Activated CD4-positive, alpha-beta T cell treated with anti-CD3 and anti-CD28 coated beads, Interleukin-2, amount 50 U/mL, for 1 hour (primary cell): ENCODE results near the gene CSNK1G1.
"Not testable (repeated sequence)": the region's sequence is repeated elsewhere in the genome, so short reads cannot be mapped to it uniquely, and the experiment has no call there.

Experiments
- DNase-seq: peaks from one replicate; pipeline ENCODE4 v3.0.0-alpha.2; 2020

The CSNK1G1 gene

GRCh38 chr15:64285871-64286270, 70.1 kb downstream of the CSNK1G1 start:
- DNase-seq, result no peak

DNA sequence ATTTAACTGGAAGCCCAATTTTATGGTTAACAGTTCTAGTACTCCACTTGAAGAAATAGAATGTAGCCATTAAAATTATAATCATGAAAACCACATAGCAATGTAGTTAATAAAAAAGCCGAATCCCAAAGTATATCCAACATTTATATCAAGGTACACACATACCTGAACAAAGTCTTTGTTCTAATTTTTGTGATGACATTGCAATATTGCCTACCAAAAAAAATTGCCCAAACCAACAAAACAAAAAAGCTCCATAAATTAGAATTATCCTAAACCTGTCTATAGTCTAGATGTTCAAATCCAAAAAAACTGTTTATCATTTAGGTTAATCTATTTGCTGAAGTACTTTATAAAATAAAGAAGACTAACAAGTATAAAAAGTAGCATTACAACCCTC, 70.8 kb downstream of the CSNK1G1 start:
- DNase-seq, result no peak

DNA sequence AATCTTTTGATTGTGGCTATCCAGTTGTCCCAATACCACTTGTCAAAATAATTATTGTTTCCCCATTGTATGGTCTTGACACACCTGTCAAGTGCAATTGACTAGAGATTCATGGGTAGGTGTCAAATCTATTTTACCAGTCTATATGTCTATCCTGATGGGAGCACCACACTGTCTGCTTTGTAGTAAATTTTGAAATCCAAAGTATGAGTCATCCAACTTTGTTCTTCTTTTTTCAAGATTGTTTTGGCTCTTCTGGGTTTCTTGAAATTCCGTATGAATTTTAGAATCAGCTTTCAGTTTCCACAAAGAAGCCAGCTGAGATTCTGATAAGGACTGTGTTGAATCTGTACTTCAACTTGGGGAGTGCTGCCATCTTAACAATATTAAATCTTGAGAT, 71.9 kb downstream of the CSNK1G1 start:
- no peak for DNase-seq

DNA sequence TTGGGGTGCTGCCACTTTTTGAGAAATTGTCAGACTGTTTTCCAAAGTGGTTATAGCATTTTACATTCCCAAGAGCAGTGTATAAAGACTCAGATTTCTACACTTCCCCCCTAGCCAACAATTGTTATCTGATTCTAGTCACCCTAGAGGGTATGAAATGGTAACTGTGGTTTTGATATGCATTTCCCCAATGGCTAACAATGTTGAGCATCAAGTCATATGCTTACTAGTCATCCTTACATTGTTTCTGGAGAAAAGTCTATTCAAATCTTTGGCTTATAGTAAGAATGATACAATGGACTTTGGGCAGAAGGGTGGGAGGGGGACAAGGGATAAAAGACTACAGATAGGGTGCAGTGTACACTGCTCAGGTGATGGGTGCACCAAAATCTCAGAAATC, 73.3 kb downstream of the CSNK1G1 start:
- no peak for DNase-seq

DNA sequence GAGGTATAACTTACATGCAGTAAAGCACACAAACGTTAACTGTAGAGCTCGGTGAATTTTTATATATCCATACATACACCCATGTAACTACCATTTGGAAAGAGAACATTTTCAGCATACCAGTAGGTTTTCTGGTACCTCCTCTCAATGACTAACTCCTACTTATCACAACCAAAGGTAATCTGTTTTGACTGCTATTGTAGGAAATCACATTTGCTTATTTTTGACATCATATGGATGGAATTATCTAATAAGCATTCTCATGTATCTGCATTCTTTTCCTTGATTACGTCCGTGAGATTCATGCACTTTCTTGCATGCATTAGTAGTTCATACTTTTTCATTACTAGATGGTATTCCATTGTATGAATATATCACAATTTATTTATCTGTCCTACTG, 76.8 kb downstream of the CSNK1G1 start:
- DNase-seq, result no peak

GRCh38 chr15:64275934-64276333, 80.0 kb downstream of the CSNK1G1 start:
- no peak for DNase-seq

DNA sequence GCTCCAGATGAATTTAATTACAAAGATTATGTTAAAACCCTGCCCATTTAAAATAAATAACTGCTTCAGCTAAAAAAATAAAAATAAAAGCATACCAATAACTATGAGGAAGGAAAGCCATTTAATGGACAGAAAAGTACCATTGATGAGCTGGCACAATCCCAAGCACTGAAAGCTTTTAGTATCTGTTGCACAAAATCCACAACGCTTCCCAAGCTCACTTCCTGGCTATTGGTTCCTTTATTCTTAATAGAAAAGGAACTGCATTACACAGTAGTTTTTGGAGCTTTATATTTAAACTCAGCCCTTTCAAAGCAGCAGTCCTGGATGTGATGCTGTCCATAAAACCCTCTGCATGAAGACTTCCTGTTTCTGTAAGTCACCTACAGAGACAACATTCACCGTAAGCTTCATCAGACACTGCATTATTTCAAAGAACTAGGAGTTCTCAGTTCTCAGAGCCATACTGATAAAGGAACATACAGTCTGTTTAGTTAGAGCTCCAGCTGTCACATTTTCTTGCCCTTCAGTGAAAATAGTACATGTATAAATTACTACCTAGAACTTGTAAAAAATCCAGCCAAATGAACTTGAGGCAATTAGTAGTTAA, 81.5 kb downstream of the CSNK1G1 start:
- DNase-seq, result no peak

DNA sequence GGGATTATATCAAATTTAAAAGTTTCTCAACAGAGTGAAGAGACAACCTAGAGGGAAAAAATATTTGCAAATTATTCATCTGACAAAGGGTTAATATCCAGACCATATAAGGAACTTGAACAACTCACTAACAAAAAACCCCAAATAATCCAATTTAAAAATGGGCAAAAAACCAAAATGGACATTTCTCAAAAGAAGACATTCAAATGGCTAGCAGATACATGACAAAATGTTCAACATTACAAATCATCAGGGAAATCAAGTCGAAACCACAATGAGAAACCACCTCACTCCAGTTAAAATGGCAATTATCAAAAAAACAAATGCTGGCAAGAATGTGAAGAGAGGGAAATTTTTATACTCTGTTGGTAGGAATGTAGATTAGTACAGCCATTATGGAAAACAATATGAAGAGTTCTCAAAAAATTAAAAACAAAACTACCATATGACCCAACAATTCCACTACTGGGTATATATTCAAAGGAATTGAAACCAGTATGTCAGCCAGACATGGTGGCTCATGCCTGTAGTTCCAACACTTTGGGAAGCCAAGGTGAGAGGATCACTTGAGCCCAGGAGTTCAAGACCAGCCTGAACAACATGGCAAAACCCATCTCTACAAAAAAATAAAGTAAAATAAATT, 88.5 kb downstream of the CSNK1G1 start:
- DNase-seq, result no peak

- DNase-seq, result not testable (repeated sequence)
Observed at GRCh38 chr15:64265188-64265587, 90.8 kb downstream of the CSNK1G1 start.

DNA sequence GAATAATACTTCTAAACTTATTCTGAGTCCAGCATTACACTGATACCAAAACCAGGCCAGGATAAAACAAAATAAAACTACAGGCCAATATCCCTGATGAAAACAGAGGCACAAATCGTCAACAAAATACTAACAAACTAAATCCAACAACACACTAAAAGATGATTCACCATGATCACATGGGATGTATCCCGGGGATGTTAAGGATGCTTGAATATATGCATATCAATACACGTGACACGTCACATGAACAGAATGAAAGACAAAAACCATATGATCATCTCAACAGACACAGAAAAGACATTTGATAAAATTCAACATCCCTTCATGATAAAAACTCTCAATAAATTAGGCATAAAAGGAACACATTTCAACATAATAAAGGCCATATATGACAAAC, 91.5 kb downstream of the CSNK1G1 start:
- DNase-seq, result no peak

DNA sequence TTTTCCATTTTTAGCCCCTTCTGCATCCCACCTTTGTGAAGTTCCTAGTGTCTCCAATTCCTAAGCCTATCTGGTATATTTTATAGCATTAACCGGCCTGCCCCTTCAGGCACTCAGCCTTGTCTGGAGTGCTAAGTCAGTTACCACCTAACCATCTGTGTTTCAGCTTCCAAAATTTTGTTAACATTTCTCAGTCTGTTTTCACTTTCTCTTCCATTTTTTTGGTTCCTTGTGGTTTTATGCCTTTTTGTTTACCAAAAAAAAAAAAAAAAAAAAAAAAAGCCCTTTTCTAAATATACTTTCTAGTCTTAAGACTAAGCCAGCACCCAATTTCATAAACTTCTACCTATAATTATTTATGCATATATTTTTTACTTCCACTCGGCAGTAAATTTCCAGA, 92.4 kb downstream of the CSNK1G1 start:
- no peak for DNase-seq

DNA sequence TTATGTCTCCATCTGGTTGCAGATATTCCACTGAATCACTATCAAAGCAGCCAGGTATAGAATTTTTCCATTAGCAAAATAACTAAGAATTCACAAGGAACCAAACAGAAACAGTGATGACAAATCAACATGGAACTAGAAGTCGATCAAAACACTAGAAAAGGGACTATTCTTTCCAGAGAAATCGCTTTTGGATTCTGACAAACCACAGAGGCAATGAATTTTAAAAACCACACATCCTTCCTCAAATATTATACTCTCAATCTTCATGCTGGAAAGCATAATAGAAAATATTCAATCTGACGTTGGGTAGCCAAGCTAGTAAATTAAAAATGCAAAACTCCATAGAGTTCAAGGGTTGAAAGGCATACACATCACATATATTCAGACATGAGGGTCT, 99.9 kb downstream of the CSNK1G1 start:
- DNase-seq, result no peak

- no peak for DNase-seq
Observed at GRCh38 chr15:64251658-64252057, 104.3 kb downstream of the CSNK1G1 start.

GRCh38 chr15:64251121-64251520, 104.9 kb downstream of the CSNK1G1 start:
- no peak for DNase-seq

DNA sequence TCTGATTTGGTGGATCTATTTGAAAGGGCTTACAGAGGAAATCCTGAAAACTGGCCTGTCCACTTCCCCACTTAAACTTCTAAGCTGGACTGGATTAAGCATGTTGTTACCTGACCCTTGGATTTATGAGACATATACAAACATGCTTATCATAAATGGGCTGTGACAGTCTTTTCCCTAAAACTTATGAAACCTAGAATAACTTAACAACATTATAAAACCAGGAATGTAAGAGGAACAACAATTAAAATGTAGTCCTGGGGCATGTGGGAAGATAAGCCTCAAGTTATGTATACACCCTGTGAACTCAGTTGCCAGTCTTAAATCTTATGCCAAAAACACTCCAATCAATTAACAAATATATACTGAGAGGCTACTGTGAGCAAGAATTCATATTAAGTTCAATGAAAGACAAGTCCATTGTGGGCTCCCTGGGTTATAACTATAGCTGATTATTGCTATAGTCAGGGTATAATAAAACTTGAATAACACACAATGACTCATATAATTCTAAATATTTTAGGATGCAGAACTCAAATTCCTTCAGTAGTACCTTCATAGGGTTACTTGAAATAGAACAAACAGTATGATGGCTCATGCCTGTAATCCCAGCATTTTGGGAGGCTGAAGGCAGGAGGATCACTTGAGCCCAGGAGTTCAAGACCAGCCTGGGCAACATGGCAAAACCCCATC, 105.9 kb downstream of the CSNK1G1 start:
- no peak for DNase-seq

DNA sequence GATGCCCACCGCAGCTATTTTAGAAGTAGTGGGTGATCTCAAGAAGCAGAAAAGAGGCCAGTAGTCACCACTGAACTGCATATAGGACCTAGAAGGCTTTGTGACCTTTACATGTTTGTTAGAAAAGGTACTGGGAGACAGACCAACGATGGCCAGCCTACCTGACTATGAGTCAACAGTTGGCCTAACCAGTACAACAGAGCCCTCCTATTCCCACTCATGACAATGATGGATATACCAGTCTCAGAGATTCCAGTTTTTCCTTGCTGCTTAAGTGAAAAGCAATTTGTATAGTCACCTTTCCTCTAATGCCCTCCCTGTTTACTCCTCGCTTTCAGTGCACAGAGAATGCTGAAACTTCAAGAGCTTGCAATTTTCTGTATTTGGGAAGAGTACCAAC, 106.6 kb downstream of the CSNK1G1 start:
- DNase-seq, result no peak

DNA sequence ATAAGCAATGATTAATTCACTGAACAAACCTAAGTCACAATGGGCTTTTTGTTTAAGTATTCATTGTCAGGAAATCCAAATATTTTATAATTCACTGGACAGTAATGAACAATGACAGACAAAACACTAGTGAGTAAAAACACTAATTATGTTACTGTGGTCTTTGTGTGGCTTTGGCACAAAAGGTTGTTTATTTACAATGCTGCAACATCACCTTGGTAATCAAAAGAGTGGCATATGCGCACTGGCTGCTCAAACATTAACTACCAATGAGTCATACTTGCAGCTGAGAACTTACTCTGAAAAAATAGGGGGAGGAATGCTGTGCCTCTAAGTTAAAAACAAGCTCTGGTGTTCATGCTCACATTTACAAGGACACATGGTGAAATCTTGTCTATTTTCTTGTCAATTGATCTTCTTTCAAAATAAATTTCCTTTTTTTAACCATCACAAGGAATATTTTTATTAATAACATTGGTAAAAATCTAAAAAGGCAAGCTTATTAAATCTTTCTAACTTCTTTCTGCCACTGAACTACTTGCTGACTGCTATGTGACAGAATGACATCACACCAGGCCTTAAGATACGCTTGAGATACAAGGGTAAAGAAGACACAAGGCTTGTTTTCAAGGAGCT, 107.9 kb downstream of the CSNK1G1 start:
- no peak for DNase-seq

DNA sequence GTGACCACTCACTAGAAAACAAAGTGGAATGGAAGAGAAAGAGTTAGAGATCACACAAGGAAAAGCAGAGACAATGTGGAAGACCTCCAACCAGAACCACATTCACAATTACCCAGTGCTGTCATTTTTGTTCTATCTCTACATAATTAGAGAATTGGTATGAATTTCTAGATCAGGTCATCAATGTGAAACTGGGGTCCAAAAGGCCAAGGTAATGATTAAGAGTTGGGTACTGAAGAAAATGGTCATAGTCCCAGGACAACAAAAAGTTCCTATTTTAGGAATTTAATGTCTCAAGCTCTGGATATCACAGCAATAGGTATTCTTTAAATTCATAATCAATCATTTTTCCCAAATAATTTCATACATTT, 108.5 kb downstream of the CSNK1G1 start:
- DNase-seq, result no peak

GRCh38 chr15:64246364-64247189, 109.4 kb downstream of the CSNK1G1 start:
- DNase-seq, result no peak

DNA sequence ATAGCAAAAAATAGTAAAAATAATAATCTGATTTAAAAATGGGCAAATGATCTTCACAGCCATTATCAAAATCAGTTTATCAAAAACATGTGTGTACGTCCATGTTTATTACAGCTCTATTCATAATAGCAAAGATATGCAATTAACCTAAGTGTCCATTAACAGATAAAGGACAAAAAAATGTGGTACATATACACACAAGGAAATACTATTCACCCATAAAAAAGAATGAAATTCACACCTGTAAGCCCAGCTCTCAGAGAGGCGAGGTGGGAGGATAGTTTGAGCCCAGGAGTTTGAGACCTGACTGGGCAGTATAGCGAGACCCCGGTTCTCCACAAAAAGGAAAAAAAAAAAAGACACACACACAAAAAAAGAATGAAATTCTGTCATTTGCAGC, 110.6 kb downstream of the CSNK1G1 start:
- no peak for DNase-seq

DNA sequence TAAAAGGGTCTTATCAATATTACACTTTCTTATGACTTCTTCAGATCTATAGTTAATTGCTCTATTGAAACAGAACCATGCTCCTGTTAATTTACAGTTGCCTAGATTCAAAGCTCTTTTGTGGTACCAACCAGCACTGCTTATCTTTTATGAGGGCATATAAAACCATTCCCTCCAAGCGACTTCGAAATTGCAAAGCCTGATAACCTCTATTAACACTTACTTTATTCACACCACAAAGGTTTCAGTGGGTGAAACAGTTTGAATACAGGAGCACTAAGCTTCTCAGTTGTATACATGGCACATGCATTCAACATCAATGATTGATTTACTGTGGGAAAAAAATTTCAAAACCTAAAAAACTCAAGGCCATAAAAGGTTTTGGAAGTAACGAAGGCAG, 118.3 kb downstream of the CSNK1G1 start:
- DNase-seq, result no peak

GRCh38 chr15:64236156-64236894, 119.6 kb downstream of the CSNK1G1 start:
- no peak for DNase-seq
